ES-I3 (cell line): Measurements from ENCODE around the gene NR2F6.
A peak's percentile ranks its signal among the peaks of the same experiment; 100 is the strongest.

ENCODE experiments used
- H3K36me3 ChIP-seq: 2 replicates; pipeline ENCODE4 v1.6.1; 2013; ENCODE audit warnings: mild to moderate bottlenecking, low read length, control low read depth, moderate library complexity; ENCODE audit not compliant: insufficient read depth
- H3K4me1 ChIP-seq: 2 replicates; pipeline ENCODE4 v1.6.1; 2013; ENCODE audit warnings: mild to moderate bottlenecking, control low read depth, low read length; ENCODE audit not compliant: insufficient read depth
- H3K9ac ChIP-seq: 2 replicates; pipeline ENCODE4 v1.6.1; 2013; ENCODE audit warnings: low read depth, mild to moderate bottlenecking, low read length, moderate library complexity
- H3K9me3 ChIP-seq: 2 replicates; pipeline ENCODE4 v1.6.1; 2013; ENCODE audit warnings: mild to moderate bottlenecking, low read length, moderate library complexity; ENCODE audit not compliant: control insufficient read depth, insufficient read depth

The NR2F6 gene

GRCh38 chr19:17216058-17216670, 29.6 kb downstream of the NR2F6 start:
- Histone ChIP-seq H3K36me3 (peaks cover 9% of the 10 kb centered on the region; the same call in 1 of the 2 replicates), H3K9ac (peak overlapping the region; percentile 94), H3K4me1 (peaks cover 4% of the 10 kb centered on the region; the same call in 1 of the 2 replicates), H3K9me3 (no peaks in the 10 kb centered on the region)

- H3K9ac ChIP-seq: peak within 1 kb of the TSS; percentile 94
- H3K4me1 ChIP-seq: peaks cover 2% of the 10 kb centered on the region; the same call in 1 of the 2 replicates
- H3K9me3 ChIP-seq: no peaks in the 10 kb centered on the region
- H3K36me3 ChIP-seq: peaks cover 9% of the 10 kb centered on the region; the same call in 1 of the 2 replicates
These were observed 30.4 kb downstream of the NR2F6 start, which contains the start of gene USE1 for GRCh38 chr19:17215127-17215971. Gene USE1 (plus strand): TSS chr19:17215357. CDS start chr19:17215406, 49 bp downstream.

GRCh38 chr19:17214508-17215126, 31.1 kb downstream of the NR2F6 start:
- peak overlapping the region; percentile 94 for H3K9ac ChIP-seq
- H3K4me1 ChIP-seq: no peaks in the 10 kb centered on the region; the same call in 1 of the 2 replicates
- H3K9me3 ChIP-seq: no peaks in the 10 kb centered on the region
- peaks cover 9% of the 10 kb centered on the region; the same call in 1 of the 2 replicates for H3K36me3 ChIP-seq

GRCh38 chr19:17213334-17213733, 32.4 kb downstream of the NR2F6 start:
- Histone ChIP-seq H3K4me1 (peaks cover 9% of the 10 kb centered on the region; the same call in 1 of the 2 replicates), H3K36me3 (peaks cover 3% of the 10 kb centered on the region), H3K9ac (no peak overlapping the region), H3K9me3 (no peaks in the 10 kb centered on the region)

DNA sequence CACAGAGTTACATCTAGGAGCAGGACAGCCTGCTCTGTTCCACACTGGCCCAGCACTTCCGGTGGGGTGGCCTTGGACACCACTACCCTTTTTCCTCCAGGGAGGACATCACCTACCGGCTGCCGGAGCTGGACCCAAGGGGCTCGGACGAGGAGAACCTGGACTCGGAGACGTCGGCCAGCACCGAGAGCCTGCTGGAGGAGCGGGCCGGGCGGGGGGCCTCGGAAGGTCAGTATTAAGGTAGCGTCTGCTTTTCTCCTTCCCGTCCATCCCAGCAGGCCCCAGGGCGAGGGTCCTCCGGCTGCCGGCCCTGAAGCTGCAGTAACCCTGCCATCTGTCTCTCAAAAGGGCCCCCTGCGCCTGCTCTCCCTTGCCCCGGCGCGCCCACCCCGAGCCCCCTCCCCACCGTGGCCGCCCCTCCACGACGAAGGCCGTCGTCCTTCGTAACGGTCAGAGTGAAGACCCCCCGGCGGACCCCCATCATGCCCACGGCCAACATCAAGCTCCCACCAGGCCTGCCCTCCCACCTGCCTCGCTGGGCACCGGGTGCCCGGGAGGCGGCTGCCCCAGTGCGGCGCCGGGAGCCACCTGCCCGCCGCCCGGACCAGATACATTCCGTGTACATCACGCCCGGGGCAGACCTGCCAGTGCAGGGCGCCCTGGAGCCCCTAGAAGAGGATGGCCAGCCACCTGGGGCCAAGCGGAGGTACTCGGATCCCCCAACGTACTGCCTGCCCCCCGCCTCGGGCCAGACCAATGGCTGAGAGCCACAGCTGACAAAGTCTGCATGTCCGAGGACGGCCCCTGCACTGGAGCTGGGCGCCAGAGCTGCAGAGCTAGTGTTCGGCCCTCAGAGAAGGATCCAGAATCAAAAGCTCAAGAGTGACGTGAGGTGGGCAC, 33.9 kb downstream of the NR2F6 start:
- Histone ChIP-seq H3K9ac (no peak overlapping the region), H3K36me3 (peaks cover 3% of the 10 kb centered on the region), H3K4me1 (peaks cover 9% of the 10 kb centered on the region; the same call in 1 of the 2 replicates), H3K9me3 (no peaks in the 10 kb centered on the region)

GRCh38 chr19:17210296-17210695, 35.4 kb downstream of the NR2F6 start:
- H3K9me3 ChIP-seq: no peaks in the 10 kb centered on the region
- H3K4me1 ChIP-seq: peaks cover 9% of the 10 kb centered on the region; the same call in 1 of the 2 replicates
- peaks cover 3% of the 10 kb centered on the region for H3K36me3 ChIP-seq
- no peak overlapping the region for H3K9ac ChIP-seq

- Histone ChIP-seq H3K36me3 (peaks cover 3% of the 10 kb centered on the region), H3K4me1 (peaks cover 9% of the 10 kb centered on the region; the same call in 1 of the 2 replicates), H3K9me3 (no peaks in the 10 kb centered on the region), H3K9ac (no peak overlapping the region)
These were observed 36.3 kb downstream of the NR2F6 start for GRCh38 chr19:17209126-17210036.

GRCh38 chr19:17206736-17207581, 38.8 kb downstream of the NR2F6 start:
- Histone ChIP-seq H3K4me1 (peaks cover 9% of the 10 kb centered on the region; the same call in 1 of the 2 replicates), H3K9me3 (no peaks in the 10 kb centered on the region), H3K9ac (no peak overlapping the region), H3K36me3 (peaks cover 2% of the 10 kb centered on the region; the same call in 1 of the 2 replicates)

GRCh38 chr19:17205237-17206140, 40.2 kb downstream of the NR2F6 start:
- peaks cover 9% of the 10 kb centered on the region; the same call in 1 of the 2 replicates for H3K4me1 ChIP-seq
- H3K9ac ChIP-seq: no peak overlapping the region
- no peaks in the 10 kb centered on the region for H3K9me3 ChIP-seq
- peaks cover 9% of the 10 kb centered on the region; the same call in 1 of the 2 replicates for H3K36me3 ChIP-seq

DNA sequence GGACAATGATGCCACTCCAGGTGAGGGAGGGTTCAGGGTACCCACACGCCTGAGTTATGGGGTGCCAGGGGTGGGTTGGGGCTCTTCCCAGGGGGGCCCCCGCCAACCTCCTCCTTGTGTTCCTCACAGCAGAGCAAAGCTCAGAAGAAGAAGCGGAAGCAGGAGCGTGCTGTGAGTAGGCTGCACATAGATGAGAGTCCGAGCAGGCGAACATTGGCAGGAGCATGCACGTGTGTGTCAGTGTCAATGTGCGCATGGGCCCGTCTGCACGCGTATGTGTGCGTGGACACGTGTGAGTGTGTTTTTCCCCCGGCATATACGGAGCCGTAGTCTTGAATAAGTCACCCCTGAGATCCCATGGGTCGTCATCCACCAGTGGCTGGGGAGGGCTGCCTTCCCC, 43.0 kb downstream of the NR2F6 start:
- peaks cover 9% of the 10 kb centered on the region; the same call in 1 of the 2 replicates for H3K36me3 ChIP-seq
- no peaks in the 10 kb centered on the region for H3K9me3 ChIP-seq
- no peak overlapping the region for H3K9ac ChIP-seq
- no peaks in the 10 kb centered on the region for H3K4me1 ChIP-seq

- no peaks in the 10 kb centered on the region for H3K9me3 ChIP-seq
- H3K4me1 ChIP-seq: no peaks in the 10 kb centered on the region
- peaks cover 9% of the 10 kb centered on the region; the same call in 1 of the 2 replicates for H3K36me3 ChIP-seq
- H3K9ac ChIP-seq: no peak overlapping the region
These were observed 43.5 kb downstream of the NR2F6 start for GRCh38 chr19:17202249-17202648.
